ENCODE results near the gene COA5.

The COA5 gene

GRCh38 chr2:98571121-98571701, 37.1 kb downstream of the COA5 start:
- no peak for DNase-seq

DNA sequence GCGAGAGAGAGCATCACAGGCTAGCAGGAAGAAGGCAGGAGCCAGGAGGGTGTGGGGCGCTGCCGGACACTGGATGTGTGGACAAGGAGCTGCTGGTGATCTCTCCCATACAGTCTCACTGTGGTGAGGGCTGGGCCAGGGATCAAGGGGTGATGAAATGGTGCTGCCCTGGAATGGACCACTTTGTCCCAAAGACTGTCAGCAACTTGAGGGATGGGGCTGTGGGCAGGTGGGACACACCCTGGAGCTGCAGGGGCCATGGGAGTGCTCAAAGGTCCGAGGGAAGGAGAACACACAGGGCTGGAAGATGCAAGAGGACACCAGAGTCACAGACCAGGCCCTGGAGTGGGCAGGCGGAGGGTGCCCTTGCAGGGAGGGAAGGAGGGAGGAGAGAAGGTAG, 38.0 kb downstream of the COA5 start:
- no peak for DNase-seq

- DNase-seq, result no peak
These were observed 38.4 kb downstream of the COA5 start for GRCh38 chr2:98569915-98570314.

- DNase-seq, result peak; percentile 85
These were observed 39.0 kb downstream of the COA5 start for GRCh38 chr2:98569197-98569793.

GRCh38 chr2:98568161-98568956, 40.0 kb downstream of the COA5 start:
- no peak for DNase-seq

GRCh38 chr2:98565941-98566340, 42.4 kb downstream of the COA5 start:
- no peak for DNase-seq

GRCh38 chr2:98565286-98565860, 42.9 kb downstream of the COA5 start:
- no peak for DNase-seq

- no peak for DNase-seq
These were observed 43.7 kb downstream of the COA5 start for GRCh38 chr2:98564541-98565132.

DNA sequence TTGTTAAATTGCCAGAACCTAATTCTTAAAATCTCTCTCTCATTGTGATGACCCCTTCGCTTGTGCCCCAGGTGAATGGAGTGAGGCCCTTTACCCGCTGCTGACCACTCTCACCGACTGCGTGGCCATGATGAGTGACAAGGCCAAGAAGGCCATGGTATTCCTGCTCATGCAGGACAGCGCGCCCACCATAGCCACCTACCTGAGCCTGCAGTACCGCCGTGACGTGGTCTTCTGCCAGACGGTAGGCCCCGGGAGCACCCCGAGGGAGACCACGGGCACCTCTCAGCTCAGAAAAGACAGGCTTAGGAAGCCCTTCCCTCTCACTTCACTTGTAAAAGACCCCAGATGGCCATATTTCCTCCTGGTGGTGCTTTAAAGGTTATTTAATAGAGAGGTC, 44.9 kb downstream of the COA5 start:
- DNase-seq, result no peak

DNA sequence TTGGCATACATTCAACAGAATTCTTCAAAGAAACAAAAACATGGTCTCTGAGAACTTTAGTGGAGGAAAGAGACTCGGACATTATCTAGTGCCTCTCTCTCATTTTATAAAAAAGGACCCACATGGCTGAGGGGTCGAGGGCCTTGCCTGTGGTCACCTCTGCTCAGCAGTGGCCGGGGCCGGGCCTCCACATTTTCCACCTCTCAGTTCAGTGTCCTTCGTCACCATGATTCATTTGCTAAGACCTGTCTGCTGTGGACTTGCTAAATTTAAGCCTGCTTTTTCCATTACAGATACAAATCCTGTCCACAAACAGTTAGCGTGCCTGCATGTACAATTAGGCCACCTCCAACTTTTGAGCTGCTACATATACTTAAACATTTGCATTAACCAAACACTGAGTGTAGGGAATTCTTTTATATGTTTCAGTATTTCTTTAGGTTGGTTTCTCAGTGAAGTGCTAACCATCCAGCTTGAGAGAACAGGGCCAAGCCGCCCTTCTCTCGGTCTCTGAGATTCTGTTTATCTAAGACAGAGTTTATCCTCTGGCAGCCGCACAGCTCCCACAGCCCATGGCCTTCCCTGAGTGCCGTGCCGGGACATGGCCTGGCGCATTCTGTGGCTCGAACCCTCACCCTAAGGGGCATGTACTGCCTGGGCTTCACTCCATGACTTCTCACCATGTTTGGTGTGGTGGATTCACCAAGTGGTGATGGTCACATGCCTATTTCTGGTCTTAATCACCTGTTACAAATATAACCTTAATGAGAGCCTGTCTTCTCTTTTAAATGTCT, 46.2 kb downstream of the COA5 start:
- no peak for DNase-seq

DNA sequence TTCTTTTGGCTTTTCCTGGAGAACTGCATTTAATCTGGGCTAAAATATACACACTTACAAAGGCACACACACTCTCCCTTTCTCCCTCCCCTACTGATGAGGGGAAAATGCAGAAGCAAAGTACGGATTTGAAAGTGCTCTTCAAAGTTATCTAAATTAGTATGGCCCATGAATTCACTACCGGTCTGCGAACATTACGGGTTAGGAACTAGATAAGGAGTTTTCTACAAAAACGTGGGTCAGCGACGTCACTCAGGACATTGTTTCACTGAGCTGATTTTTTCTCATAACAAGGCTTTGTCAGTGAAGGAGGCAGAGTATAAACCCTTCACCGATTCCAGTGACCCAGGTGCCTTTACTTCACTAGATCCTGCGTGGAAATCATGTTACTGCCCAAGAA, 47.3 kb downstream of the COA5 start:
- no peak for DNase-seq

DNA sequence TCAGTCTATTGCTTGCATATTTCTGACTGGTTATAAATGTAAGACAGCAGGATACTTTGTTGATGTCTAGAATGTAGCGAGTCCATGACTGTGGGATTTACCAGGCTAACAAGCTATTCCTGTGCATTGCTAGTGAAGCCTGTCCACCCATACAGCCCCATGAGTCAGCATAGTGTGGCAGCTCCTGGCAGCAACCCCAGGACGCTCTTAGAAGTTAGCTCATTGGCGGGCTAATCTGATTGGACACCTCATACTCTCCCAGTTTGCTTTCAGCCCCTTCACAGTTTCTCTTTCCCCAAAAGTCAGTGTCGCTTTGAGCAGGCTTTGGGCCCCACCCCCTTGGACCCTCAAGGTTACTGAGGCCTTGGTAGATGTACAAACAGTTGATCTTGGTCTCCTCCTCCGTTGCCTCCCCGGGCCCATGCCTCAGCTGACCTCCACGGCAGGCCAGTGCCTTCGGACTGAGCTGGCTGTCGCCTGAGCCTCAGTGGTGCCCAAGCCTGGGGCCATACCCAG, 48.0 kb downstream of the COA5 start:
- no peak for DNase-seq

- DNase-seq, result no peak
These were observed 48.7 kb downstream of the COA5 start for GRCh38 chr2:98559581-98559980.

DNA sequence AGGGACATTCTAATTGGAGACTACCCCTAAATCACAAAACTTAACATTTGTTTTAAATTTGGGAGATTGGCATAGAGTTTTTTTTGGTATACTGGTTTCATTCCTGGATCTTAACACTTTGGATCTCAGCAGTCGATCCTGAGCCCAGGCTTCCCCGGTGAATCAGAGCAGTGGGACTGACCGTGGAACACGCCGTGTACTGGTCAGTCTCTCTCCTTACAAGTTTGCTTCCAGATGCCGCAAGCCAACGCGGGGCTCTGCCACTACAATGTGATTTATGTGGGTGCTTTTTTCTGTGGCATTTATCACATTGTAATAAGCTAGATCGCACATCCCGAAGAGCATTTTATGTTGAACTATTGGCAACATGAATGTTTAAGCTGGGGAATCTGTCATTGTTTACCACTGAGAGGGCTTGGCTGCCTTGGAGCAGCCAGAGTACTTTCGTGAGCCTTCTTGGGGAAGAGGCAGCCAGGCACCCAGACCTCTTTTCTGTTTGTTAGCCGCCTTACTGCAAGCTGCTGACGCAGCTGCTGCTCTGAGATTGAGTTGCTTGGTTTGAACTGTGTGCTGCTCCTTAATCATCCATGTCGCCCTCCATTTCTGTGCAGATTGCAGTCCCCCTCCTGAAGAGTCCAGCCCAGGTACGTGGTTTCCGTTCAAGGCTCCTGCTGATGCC, 49.3 kb downstream of the COA5 start:
- DNase-seq, result no peak

GRCh38 chr2:98556344-98557033, 51.8 kb downstream of the COA5 start:
- no peak for DNase-seq

DNA sequence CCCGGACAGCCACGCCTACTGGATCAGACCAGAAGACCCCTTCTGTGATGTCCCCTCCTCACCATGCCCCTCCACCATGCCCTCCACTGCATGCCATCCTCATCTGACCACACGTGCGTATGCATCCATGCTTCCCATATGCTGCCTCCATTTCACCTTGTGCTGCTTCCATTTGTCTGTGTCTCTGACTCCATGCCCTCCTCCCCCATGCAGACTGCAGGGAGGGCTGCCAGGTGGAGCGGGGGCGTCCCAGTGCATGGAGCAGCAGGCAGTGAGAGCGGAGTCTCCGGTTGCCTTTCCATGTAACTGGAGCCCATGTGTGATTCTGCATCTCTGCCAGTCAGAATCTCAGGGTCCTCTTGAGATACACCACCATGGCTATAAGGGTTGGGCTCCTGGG, 52.6 kb downstream of the COA5 start:
- no peak for DNase-seq

DNA sequence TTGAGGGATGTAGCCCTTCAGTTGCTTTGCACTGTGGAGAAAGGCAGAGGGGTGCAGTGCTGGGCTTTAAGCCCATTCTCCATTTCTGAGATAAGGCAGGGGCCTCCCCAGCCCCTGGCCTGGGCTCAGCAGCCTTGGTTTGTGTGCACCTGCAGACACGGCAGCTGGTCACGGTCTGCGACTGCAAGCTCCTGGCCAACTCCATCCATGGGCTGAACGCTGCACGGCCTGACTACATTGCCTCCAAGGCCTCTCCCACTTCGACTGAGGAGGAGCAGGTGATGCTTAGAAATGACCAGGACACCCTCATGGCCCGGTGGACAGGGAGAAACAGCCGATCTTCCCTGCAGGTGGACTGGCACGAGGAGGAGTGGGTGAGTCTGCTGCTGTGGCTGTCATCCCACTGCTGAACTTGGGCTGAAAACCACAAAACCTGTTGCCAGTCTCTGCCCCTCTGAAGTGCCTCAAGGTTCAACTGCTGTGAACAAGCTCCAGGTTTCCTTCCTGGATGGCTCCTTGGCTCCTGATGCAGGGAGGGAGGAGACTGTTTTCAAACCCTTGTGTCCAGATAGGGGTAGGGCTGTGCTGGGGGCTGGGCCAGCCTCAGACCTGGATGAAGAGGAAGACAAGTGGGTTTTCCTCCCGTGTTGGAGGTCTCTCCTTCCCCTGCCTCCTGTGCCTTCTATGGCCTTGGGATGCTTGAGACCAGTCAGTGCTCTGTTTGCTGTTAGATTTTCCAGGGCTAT, 54.0 kb downstream of the COA5 start:
- DNase-seq, result no peak

DNA sequence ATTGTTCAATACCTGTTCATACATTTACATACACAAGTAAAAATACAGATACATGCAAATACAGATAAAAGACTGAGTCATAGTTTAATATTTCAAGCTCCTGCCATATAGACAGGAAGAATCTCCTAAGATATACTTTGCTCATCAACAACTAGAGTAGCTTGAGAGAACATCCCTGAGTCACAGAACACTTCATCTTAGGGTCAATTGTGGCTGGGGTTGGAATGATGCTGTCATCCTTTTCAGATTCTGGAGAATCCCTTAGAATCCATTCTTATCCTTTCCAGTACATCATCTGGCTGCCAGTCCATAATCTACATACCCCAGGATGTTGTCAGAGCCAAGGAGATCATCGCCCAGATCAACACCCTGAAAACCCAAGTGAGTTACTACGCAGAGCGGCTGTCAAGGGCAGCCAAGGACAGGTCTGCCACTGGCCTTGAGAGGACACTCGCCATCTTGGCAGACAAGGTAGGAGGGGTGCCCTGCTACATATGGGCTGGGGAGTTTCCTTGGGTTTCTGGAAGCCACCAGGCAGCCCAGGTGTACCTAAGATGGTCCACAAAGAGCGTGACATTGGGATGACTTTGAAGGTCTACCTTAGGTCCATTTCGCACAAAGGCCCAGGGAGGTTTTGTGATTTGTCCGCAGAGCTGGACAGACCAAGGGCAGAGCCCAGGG, 55.7 kb downstream of the COA5 start:
- no peak for DNase-seq

GRCh38 chr2:98551316-98551715, 57.0 kb downstream of the COA5 start:
- peak; percentile 64 to 68 for DNase-seq

GRCh38 chr2:98550165-98550564, 58.1 kb downstream of the COA5 start:
- peak in 1 of 2 experiments; percentile 16 for DNase-seq

Measured in activated T-cell treated with anti-CD3 and anti-CD28 coated beads, Interleukin-2, amount 50 U/mL, for 48 hours (primary cell).